HEK293 (cell line): ENCODE results near the gene NUDT3.

ENCODE experiments used
- CTCF ChIA-PET: fragments of 350-600 bp; formaldehyde crosslinking; extraction: SDS; loops from one replicate; lab custom pipeline; 2021; ENCODE audit warnings: antibody characterized with exemption; lab: Yijun Ruan, JAX
- POLR2A ChIA-PET: fragments of 300-600 bp; formaldehyde crosslinking; extraction: SDS; loops from one replicate; lab custom pipeline; 2020; ENCODE audit warnings: antibody characterized with exemption, inconsistent platforms; lab: Yijun Ruan, JAX
- H3K27ac ChIP-seq: fragments of 200-500 bp; sonication (Bioruptor generic); 2 replicates; pipeline ENCODE4 v1.5.1; 2014; ENCODE audit warnings: low read depth, low read length, control low read depth, inconsistent platforms; ENCODE audit errors: extremely low read depth
- H3K36me3 ChIP-seq, 2 experiments: fragments of 200-500 bp in 1 of 2; sonication (Bioruptor generic) in 1 of 2; 1 replicate in 1 of 2; 2 replicates in 1 of 2; pipeline ENCODE4 v1.5.1; 2014 to 2017; ENCODE audit warnings: inconsistent platforms in 2 of 2, low read length in 2 of 2; ENCODE audit not compliant: control insufficient read depth in 2 of 2, insufficient read depth in 1 of 2
- H3K4me1 ChIP-seq: fragments of 200-500 bp; sonication (Bioruptor generic); 2 replicates; pipeline ENCODE4 v1.5.1; 2014; ENCODE audit warnings: mild to moderate bottlenecking, low read length, inconsistent platforms; ENCODE audit not compliant: control insufficient read depth, insufficient read depth
- H3K4me3 ChIP-seq: 2 replicates; pipeline ENCODE4 v1.5.1; 2011; ENCODE audit warnings: low read depth, mild to moderate bottlenecking, control low read depth, low read length, moderate library complexity
- H3K9me3 ChIP-seq: fragments of 200-500 bp; sonication (Bioruptor generic); 2 replicates; pipeline ENCODE4 v1.5.1; 2014; ENCODE audit warnings: low read depth, low read length, inconsistent platforms; ENCODE audit not compliant: control insufficient read depth, insufficient read depth
- KLF16 ChIP-seq: fragments of 450-650 bp; formaldehyde crosslinking; IDR thresholded peaks from 2 replicates; pipeline ENCODE4 v1.5.1; 2017; ENCODE audit warnings: missing biosample characterization, missing genetic modification characterization
- ZFP3 ChIP-seq: fragments of 450-650 bp; formaldehyde crosslinking; IDR thresholded peaks from 2 replicates; pipeline ENCODE4 v1.5.1; 2016; ENCODE audit warnings: low read depth, missing biosample characterization, missing genetic modification characterization
- ZNF140 ChIP-seq: fragments of 450-650 bp; formaldehyde crosslinking; IDR thresholded peaks from 2 replicates; pipeline ENCODE4 v1.5.1; 2016; ENCODE audit warnings: missing biosample characterization, missing genetic modification characterization
- ZNF202 ChIP-seq: fragments of 450-650 bp; formaldehyde crosslinking; IDR thresholded peaks from 2 replicates; pipeline ENCODE4 v1.5.1; 2016; ENCODE audit warnings: missing biosample characterization, missing genetic modification characterization, borderline replicate concordance
- ZNF23 ChIP-seq: fragments of 450-650 bp; formaldehyde crosslinking; IDR thresholded peaks from 2 replicates; pipeline ENCODE4 v1.5.1; 2016; ENCODE audit warnings: missing biosample characterization, missing genetic modification characterization, borderline replicate concordance
- ZNF24 ChIP-seq: fragments of 450-650 bp; formaldehyde crosslinking; IDR thresholded peaks from 2 replicates; pipeline ENCODE4 v1.5.1; 2016; ENCODE audit warnings: missing biosample characterization, missing genetic modification characterization
- ZNF292 ChIP-seq: fragments of 450-650 bp; formaldehyde crosslinking; IDR thresholded peaks from 2 replicates; pipeline ENCODE4 v1.5.1; 2016; ENCODE audit warnings: low read depth, missing biosample characterization, missing genetic modification characterization, borderline replicate concordance
- ZNF354C ChIP-seq: fragments of 450-650 bp; formaldehyde crosslinking; IDR thresholded peaks from 2 replicates; pipeline ENCODE4 v1.5.1; 2016; ENCODE audit warnings: missing biosample characterization, missing genetic modification characterization, low read depth, borderline replicate concordance
- ZNF404 ChIP-seq: fragments of 450-650 bp; formaldehyde crosslinking; IDR thresholded peaks from 2 replicates; pipeline ENCODE4 v1.5.1; 2017; ENCODE audit warnings: missing biosample characterization, missing genetic modification characterization
- ZNF433 ChIP-seq: fragments of 450-650 bp; formaldehyde crosslinking; IDR thresholded peaks from 2 replicates; pipeline ENCODE4 v1.5.1; 2016; ENCODE audit warnings: missing biosample characterization, missing genetic modification characterization, low read depth
- ZNF600 ChIP-seq: fragments of 450-650 bp; formaldehyde crosslinking; IDR thresholded peaks from 2 replicates; pipeline ENCODE4 v1.5.1; 2016; ENCODE audit warnings: missing biosample characterization, missing genetic modification characterization
- ZNF701 ChIP-seq: fragments of 450-650 bp; formaldehyde crosslinking; IDR thresholded peaks from 2 replicates; pipeline ENCODE4 v1.5.1; 2016; ENCODE audit warnings: missing biosample characterization, missing genetic modification characterization
- TF ChIP-seq, protein P1 (sequence below): fragments of 450-650 bp; formaldehyde crosslinking; IDR thresholded peaks from 2 replicates; pipeline ENCODE4 v1.5.1; 2016; ENCODE audit warnings: missing biosample characterization, missing genetic modification characterization
- TF ChIP-seq, protein P2 (sequence below): fragments of 450-650 bp; formaldehyde crosslinking; IDR thresholded peaks from 2 replicates; pipeline ENCODE4 v1.5.1; 2016; ENCODE audit warnings: missing biosample characterization, missing genetic modification characterization
- TF ChIP-seq, protein P3 (sequence below): fragments of 450-650 bp; formaldehyde crosslinking; IDR thresholded peaks from 2 replicates; pipeline ENCODE4 v1.5.0; 2017; ENCODE audit warnings: missing biosample characterization, missing genetic modification characterization, borderline replicate concordance
- TF ChIP-seq, protein P4 (sequence below): fragments of 450-650 bp; formaldehyde crosslinking; IDR thresholded peaks from 2 replicates; pipeline ENCODE4 v1.5.1; 2016; ENCODE audit warnings: missing biosample characterization, missing genetic modification characterization
- TF ChIP-seq, protein P5 (sequence below): fragments of 450-650 bp; IDR thresholded peaks from 2 replicates; pipeline ENCODE4 v1.5.1; 2018; ENCODE audit warnings: missing biosample characterization, mild to moderate bottlenecking, missing genetic modification characterization

The NUDT3 gene

DNA sequence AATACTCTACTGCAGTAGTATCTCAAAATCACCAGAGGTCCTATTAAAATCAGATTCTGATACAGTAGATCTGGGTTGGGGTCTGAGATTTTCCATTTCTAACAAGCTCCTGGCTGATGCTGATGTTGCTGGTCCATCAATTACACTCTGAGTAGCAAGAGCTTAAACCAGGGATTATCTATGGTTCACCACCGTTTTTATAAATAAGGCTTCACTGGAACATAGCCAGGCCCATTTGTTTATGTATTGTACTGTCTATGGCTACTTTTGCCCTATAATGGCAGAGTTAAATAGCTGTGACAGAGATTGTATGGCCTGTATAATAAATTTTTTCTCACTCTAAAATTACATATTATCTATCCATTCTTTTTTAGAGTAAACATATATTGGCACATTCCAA is 53.0 kb downstream of the NUDT3 start:
- TF ChIP-seq ZNF433 (tag by site-specific recombination): no peak
- no peak for TF ChIP-seq ZNF24 (tag by site-specific recombination)
- TF ChIP-seq, protein P1, sequence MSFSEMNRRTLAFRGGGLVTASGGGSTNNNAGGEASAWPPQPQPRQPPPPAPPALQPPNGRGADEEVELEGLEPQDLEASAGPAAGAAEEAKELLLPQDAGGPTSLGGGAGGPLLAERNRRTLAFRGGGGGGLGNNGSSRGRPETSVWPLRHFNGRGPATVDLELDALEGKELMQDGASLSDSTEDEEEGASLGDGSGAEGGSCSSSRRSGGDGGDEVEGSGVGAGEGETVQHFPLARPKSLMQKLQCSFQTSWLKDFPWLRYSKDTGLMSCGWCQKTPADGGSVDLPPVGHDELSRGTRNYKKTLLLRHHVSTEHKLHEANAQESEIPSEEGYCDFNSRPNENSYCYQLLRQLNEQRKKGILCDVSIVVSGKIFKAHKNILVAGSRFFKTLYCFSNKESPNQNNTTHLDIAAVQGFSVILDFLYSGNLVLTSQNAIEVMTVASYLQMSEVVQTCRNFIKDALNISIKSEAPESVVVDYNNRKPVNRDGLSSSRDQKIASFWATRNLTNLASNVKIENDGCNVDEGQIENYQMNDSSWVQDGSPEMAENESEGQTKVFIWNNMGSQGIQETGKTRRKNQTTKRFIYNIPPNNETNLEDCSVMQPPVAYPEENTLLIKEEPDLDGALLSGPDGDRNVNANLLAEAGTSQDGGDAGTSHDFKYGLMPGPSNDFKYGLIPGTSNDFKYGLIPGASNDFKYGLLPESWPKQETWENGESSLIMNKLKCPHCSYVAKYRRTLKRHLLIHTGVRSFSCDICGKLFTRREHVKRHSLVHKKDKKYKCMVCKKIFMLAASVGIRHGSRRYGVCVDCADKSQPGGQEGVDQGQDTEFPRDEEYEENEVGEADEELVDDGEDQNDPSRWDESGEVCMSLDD (tag by site-specific recombination): no peak
- TF ChIP-seq ZFP3 (tag by site-specific recombination): no peak
- no peak for TF ChIP-seq ZNF23 (tag by site-specific recombination)
- no peak for TF ChIP-seq ZNF600 (tag by site-specific recombination)
- TF ChIP-seq, protein P2, sequence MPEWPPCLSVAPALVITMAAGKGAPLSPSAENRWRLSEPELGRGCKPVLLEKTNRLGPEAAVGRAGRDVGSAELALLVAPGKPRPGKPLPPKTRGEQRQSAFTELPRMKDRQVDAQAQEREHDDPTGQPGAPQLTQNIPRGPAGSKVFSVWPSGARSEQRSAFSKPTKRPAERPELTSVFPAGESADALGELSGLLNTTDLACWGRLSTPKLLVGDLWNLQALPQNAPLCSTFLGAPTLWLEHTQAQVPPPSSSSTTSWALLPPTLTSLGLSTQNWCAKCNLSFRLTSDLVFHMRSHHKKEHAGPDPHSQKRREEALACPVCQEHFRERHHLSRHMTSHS (tag by site-specific recombination): no peak
- H3K36me3 ChIP-seq: no peaks in the 10 kb centered on the region; a peak in 1 of 3 replicates
- H3K4me3 ChIP-seq: no peak overlapping the region
- ChIA-PET CTCF (interaction anchor here (0.7 kb wide), 1 partner anchor 76 kb away, joined by 3 read pairs; no protein-coding TSS in a partner anchor), POLR2A (no interaction called here)
- no peaks in the 10 kb centered on the region for H3K9me3 ChIP-seq
- no peak overlapping the region for H3K27ac ChIP-seq
- H3K4me1 ChIP-seq: peaks cover 6% of the 10 kb centered on the region; the same call in 1 of the 2 replicates

DNA sequence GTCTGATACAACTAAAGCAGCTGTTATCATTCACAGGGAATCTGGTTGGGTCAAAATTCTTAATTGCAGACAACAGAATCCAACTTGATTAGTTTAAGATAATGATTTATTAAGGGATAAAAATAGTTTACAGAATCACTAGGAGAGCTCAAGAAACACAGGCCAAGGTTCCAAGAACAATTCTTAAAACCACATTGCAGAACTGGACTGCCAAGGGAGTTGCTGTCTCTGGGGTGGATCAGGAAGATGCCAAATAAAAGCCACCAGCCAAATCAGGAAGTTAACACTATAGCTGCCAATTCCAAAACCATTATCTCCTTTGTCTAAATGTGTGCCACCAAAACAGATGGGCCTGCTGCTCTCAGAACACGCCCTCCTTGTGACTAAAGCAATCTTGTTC is 53.7 kb downstream of the NUDT3 start:
- H3K4me3 ChIP-seq: no peak overlapping the region
- no peak overlapping the region for H3K27ac ChIP-seq
- no peaks in the 10 kb centered on the region for H3K9me3 ChIP-seq
- H3K4me1 ChIP-seq: peaks cover 6% of the 10 kb centered on the region; the same call in 1 of the 2 replicates
- ChIA-PET POLR2A (no interaction called here), CTCF (interaction anchor here (0.8 to 0.9 kb wide), 3 partner anchors 12 to 89 kb away, joined by 4 to 5 read pairs (median 4); no protein-coding TSS in a partner anchor)
- H3K36me3 ChIP-seq: no peaks in the 10 kb centered on the region; a peak in 1 of 3 replicates
- TF ChIP-seq ZNF202 (tag by site-specific recombination) (no peak), ZNF140 (no peak), ZNF701 (tag by site-specific recombination) (no peak), ZNF292 (tag by site-specific recombination) (no peak), KLF16 (tag by site-specific recombination) (no peak), ZNF354C (no peak)

DNA sequence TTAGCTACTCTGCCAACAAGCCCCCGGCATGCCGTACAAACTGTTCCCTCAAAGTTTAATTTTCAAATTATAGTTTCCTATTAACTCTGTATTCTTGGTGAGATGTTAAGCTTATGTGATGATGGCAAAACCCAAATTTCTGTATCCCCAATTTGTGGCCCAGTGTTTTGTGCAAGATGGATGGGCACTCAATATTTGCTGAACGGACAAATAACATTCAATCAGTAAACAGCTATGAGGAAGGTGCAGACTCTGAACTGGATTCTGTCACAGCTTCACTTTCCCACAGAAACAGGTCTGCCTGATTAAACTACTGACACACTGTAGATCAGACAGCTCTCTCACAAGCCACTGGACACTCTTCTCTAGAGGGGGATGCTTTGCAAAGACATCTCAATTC is 54.1 kb downstream of the NUDT3 start:
- no peaks in the 10 kb centered on the region; a peak in 1 of 3 replicates for H3K36me3 ChIP-seq
- CTCF ChIA-PET: interaction anchor here (0.7 to 0.9 kb wide), 4 partner anchors 12 to 89 kb away, joined by 3 to 5 read pairs (median 4); no protein-coding TSS in a partner anchor
- TF ChIP-seq, protein P3, sequence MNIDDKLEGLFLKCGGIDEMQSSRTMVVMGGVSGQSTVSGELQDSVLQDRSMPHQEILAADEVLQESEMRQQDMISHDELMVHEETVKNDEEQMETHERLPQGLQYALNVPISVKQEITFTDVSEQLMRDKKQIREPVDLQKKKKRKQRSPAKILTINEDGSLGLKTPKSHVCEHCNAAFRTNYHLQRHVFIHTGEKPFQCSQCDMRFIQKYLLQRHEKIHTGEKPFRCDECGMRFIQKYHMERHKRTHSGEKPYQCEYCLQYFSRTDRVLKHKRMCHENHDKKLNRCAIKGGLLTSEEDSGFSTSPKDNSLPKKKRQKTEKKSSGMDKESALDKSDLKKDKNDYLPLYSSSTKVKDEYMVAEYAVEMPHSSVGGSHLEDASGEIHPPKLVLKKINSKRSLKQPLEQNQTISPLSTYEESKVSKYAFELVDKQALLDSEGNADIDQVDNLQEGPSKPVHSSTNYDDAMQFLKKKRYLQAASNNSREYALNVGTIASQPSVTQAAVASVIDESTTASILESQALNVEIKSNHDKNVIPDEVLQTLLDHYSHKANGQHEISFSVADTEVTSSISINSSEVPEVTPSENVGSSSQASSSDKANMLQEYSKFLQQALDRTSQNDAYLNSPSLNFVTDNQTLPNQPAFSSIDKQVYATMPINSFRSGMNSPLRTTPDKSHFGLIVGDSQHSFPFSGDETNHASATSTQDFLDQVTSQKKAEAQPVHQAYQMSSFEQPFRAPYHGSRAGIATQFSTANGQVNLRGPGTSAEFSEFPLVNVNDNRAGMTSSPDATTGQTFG (tag by site-specific recombination): no peak
- TF ChIP-seq, protein P4, sequence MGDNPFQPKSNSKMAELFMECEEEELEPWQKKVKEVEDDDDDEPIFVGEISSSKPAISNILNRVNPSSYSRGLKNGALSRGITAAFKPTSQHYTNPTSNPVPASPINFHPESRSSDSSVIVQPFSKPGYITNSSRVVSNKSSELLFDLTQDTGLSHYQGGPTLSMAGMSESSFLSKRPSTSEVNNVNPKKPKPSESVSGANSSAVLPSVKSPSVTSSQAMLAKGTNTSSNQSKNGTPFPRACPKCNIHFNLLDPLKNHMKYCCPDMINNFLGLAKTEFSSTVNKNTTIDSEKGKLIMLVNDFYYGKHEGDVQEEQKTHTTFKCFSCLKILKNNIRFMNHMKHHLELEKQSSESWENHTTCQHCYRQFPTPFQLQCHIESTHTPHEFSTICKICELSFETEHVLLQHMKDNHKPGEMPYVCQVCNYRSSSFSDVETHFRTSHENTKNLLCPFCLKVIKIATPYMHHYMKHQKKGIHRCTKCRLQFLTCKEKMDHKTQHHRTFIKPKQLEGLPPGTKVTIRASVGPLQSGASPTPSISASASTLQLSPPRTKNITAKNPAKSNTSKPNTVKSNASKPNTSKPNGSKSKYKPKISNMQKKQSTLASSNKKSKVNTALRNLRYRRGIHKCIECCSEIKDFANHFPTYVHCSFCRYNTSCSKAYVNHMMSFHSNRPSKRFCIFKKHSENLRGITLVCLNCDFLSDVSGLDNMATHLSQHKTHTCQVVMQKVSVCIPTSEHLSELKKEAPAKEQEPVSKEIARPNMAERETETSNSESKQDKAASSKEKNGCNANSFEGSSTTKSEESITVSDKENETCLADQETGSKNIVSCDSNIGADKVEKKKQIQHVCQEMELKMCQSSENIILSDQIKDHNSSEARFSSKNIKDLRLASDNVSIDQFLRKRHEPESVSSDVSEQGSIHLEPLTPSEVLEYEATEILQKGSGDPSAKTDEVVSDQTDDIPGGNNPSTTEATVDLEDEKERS: no peak
- TF ChIP-seq ZNF404 (tag by site-specific recombination): no peak
- TF ChIP-seq, protein P5, sequence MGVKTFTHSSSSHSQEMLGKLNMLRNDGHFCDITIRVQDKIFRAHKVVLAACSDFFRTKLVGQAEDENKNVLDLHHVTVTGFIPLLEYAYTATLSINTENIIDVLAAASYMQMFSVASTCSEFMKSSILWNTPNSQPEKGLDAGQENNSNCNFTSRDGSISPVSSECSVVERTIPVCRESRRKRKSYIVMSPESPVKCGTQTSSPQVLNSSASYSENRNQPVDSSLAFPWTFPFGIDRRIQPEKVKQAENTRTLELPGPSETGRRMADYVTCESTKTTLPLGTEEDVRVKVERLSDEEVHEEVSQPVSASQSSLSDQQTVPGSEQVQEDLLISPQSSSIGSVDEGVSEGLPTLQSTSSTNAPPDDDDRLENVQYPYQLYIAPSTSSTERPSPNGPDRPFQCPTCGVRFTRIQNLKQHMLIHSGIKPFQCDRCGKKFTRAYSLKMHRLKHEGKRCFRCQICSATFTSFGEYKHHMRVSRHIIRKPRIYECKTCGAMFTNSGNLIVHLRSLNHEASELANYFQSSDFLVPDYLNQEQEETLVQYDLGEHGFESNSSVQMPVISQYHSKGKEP (tag by site-specific recombination): no peak

More for the DNA sequence above, 54.1 kb downstream of the NUDT3 start:
- H3K4me1 ChIP-seq: peaks cover 6% of the 10 kb centered on the region; the same call in 1 of the 2 replicates
- H3K4me3 ChIP-seq: no peak overlapping the region
- POLR2A ChIA-PET: no interaction called here
- H3K9me3 ChIP-seq: no peaks in the 10 kb centered on the region
- H3K27ac ChIP-seq: no peak overlapping the region
